ENCODE measurements around the gene PRKN.

PRKN gene

GRCh38 chr6:161486361-161487216 is 1241.0 kb downstream of the PRKN start:
- DNase-seq (ENCODE audit: low spot score): no peak

DNA sequence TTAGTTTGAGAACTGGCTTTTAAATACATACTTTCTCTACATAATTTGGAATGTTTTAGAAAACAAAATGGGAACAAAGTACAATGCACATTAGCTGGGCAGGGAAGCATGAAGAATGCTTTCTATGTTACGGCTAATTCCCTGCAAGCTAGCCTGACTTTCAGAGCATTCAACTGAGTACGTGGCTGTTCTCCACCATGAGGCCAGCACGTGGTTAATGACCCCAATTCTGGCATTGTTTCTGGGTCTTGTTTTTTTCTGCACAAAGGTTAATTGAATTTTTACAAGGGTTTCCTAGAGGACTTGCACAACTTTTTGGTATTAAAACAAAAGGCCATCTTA is 1245.1 kb downstream of the PRKN start:
- DNase-seq (ENCODE audit: low spot score): no peak

DNA sequence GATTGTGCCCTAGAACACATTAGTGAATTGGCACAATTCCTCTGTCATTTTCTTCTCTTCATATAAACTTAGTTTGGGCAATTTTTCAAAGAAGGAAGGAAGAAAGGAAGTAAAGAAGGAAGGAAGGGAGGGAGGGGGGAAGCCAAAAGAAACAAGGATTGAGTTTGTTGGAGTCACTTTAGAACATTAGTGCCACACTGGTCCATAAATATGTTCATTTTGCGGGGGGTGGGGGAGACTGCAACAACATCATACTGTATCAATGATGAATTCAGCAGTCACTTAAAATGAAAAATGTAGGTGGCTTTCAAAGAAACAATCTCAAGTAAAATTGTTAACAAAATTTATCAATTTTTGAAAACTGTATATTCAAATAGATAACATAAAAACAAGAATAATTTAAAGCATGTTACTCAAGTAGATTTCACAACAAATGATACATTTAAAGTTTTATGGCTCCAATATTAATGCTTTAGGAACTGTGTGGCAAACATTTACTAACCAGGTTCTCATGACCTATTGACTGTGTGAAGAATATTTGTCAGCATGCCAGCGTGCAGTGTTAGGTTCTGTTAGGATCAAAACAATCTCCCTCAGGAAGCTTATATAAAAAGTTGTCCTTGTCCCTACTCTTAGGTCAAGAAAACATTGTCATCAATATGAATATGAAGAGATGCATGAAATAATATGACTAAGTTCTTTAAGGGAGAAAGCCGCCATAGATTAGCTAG is 1245.6 kb downstream of the PRKN start:
- DNase-seq (ENCODE audit: low spot score): no peak

DNA sequence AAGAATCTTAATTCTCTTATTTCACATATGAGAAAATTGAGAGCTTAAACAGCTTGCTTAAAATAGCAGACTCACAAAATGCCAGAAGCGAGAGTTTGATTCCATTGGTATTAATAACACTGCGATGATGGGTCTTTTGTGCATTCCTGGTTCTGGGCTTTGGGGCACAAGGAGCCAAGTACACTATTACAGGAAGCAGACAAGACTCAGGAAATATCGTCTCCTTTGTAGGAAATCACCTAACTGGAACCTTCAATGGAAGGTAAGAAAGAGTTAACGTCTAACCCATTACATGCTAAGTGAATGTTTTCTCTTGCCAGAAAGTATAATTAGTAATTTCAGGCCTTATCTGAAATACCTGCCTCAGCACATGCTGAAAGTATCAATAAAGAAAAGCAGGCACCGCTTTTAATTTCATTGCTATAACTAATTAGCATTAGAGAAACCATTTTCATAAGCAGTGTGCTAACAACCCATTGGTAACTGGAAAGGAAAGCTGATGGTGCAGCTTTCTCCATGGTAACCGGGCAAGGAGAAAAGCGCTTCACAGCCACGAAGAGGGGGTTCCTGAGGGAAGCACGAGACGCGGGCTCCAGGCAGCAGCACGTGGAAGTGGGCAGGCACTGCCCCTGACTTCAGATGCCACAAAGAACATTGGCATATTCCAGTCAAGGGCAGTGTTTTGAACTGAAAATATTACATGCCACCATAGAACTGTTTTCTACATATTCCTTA is 1247.0 kb downstream of the PRKN start:
- DNase-seq (ENCODE audit: low spot score): no peak

DNA sequence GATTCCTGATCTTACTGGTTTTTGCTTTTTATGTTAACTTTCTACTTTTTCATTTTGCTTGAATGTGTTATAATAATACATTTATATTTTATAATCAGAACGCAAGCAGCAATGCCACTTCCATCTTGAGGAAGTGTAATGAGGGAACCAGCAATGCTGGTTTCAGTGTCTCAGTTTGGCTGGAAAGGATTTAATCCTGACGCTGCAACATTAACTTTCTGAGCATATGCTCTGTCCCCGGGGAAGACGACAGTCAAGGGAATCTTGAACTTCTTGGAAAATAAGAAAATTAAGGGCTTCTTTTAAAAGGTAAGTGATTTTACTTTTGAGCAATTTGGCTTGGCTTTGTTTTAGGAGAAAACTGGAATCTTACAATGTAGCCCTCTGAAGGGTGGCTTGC is 1248.2 kb downstream of the PRKN start:
- no peak for DNase-seq (ENCODE audit: low spot score)

- no peak for DNase-seq (ENCODE audit: low spot score)
Observed at GRCh38 chr6:161477876-161478425, 1249.6 kb downstream of the PRKN start.

DNA sequence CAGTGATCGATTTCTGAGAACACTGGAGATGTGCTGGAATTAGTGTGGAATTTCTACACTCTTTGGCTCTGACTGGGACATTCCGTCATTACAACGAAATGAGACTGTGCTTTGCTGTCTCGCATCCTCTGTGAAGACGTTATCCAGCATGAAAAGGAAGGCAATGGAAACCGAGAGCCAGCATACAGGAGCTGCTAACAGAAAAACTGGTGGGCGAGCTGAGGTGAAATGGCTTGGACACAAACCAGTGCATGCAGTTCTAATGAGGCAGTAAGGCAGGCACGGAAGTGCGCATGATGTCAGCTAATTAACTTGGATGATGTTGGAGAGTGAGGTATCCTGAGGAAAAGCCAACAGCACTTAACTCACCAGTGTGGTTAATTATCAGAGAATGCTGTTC is 1250.9 kb downstream of the PRKN start:
- DNase-seq (ENCODE audit: low spot score): no peak

DNA sequence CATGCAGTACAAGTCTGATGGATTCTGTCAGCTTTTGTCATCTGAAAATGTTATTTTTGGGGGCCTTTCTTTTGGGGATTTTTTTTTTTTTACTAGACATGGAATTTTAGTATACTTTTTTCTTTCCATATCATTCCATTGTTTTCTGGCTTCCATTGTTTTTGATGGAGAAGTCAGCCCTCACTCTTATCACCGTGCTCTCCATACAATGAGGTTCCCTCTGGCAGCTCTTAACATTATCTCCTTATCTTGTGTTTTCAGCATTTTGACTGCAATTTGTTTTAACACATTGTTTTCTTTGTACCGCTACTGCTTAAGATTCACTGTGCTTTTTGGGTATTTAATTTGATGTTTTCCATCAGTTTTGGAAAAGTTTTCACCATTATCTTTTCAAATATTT is 1262.2 kb downstream of the PRKN start:
- no peak for DNase-seq (ENCODE audit: low spot score)

DNA sequence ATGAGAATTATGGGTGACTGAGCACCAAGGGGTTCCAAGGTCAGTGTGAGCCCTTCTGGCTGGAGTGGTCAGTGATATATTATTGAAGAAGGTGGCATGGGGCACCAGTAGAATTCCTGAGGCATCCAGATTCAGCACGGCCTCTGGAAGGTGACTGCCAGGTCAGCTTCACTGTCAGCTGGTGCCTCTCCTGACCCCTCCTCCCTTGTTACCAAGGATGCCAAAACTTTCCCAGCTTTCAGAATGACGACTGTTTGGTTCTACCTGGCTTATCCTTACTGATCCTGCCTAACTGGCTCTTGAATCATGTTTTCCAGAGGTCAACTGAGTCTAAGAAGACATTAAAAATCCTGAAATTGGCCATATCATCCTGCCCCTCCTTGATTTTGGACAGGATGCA is 1264.5 kb downstream of the PRKN start:
- DNase-seq (ENCODE audit: low spot score): no peak

GRCh38 chr6:161462148-161462547 is 1265.4 kb downstream of the PRKN start:
- no peak for DNase-seq (ENCODE audit: low spot score)

DNA sequence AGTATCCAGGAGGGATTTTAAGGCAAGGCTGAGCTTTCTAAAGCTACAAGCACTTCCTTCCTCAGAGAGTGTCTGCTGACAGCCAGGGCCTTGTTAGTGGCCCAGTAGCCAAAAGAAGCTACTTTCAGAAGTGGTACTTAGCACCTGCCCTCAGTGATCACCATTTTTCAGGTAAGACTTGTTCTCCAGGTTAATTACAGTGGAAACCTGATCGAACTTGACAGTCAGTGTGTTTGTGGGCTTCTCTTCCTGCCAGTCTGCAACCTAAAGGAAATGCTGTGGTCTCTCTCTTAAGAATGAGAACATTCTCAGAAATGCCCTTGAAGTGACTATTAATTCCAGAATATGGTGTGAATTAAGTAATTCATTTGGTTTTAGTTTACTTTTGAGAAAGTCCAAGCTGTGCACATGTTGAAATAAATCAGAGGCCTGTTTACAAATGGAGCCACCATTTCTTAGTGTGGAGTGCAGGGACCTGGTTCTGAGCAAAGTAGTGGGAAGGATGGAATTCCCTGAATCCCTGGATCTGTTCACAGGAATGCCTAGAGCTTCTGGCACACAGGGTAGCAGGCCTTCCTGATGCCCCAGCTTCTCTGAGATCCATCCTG is 1268.5 kb downstream of the PRKN start:
- DNase-seq (ENCODE audit: low spot score): no peak

DNA sequence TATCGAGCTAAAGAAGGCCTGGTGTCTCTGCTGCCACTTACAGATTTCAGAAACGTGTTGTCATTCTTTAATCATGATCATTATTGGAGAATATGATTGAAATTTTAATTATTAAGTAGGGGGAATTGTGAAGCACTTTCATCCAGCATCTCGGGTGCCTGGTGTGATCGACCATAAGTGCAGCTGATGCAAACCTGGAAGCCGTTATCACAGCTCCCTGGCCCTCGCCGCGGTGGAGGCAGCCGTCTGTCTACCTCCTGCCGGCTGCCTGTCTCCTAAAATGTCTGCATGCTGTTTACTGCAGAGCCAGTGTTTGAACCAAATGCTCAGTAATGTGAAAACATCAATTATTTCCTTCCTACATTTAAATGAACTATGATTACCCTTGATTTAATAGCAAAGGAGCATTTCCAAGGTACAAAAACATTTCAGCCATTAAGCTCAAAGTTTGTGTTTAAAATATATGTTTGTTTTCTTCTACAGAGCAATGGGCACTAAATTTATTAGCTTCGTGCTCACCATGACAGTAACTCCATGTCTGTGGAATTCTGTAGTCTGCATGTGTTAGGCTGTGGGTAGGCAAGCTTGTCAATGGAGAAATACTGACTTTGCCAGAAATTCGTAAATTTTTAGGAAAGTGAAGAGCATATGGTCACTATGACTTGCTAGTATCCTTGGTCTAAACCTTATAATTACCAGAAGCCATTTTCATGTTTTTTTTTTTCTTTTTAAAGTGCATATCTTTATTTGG is 1269.2 kb downstream of the PRKN start:
- DNase-seq (ENCODE audit: low spot score): peak; percentile 36

DNA sequence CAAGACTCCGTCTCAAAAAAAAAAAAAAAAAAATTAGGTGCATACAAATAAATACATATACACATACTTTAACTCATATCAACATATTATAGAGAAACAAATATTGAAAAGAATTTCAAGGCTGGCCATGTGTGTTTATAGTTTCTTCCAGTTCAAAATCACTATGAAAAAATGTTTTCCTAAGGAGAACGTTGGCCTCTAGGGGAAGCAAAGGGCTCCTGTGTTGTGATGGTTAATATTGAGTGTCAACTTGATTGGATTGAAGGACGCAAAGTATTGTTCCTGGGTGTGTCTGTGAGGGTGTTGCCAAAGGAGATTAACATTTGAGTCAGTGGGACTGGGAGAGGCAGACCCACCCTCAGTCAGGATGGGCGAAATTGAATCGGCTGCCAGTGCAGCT is 1271.7 kb downstream of the PRKN start:
- no peak for DNase-seq (ENCODE audit: low spot score)

- DNase-seq (ENCODE audit: low spot score): no peak
Observed at GRCh38 chr6:161453558-161453957, 1274.0 kb downstream of the PRKN start.

- DNase-seq (ENCODE audit: low spot score): no peak
Observed at GRCh38 chr6:161452241-161452640, 1275.3 kb downstream of the PRKN start.

DNA sequence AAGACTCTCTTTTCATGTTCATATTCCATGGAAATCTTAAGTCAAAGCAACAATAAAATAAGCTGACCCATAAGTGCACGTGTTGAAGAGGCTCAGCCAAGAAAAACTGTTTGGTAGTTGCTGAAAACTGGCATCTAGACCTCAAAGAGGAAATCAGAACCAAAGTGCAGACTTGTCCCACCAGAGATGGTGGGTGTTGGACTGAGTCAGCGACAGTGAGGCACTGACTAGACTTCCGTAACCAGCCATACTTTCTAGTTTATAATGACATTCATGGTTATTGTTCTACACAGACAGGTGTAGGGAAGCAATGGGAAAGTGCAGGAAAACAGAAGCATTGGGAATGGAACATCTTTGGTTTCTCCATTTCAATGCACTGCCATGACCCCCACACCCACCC is 1278.0 kb downstream of the PRKN start:
- no peak for DNase-seq (ENCODE audit: low spot score)

DNA sequence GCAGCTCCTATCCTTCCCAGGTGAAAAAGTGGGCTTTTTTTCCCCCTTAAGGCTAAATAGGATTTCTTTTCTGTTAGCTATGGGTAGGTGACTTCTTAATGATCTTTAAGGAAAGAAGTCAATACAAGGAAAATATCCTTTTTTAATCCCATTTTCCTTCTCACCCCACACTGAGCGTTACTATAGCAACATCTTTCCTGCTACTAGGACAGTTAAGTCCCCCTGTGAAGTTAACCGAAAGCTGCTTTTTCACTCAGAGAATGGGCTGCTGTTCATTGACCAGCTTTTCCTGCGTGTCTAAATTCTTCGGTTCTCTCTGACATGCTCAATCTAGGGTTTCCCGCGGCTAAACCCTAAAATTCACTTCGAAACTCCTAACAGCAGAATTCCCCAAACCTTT is 1280.6 kb downstream of the PRKN start:
- DNase-seq (ENCODE audit: low spot score): no peak

GRCh38 chr6:161446296-161446925 is 1281.2 kb downstream of the PRKN start:
- DNase-seq (ENCODE audit: low spot score): no peak

DNA sequence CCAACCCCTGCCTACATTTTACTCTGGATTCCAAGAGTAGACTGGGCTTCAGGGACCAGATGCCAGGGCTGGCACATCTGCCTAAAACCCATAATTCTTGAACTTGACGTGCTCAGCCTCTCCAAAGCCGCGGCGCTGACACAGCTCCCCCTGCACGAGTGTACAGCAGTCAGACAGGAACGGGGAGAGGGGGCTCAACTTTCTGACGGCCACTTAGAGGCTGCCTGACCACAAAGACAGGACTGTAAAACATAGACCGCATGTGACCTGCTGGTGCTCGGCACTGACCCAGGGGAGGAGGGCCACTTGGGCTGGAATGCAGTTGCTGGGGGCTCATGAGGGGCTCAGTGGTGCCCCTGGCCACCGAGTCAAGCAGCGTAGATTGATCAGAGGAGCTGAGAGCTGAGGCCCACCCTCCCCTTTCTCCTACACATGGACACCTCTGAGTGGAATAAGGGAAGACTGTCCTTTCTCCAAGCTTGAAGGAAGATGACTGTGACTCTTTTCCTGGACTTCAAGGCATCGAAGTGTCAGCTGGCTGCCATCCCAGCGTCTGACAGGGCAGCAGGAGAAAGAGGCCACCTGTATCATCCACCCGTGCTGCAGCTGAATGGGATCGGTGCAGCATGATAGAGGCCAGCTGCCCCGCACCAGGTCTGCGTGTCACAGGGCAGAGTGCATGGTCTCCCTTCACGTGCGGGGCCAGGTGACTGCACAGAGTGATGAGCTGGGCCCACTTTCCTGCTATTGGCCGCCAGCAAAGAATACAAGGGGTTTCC is 1282.4 kb downstream of the PRKN start:
- DNase-seq (ENCODE audit: low spot score): no peak

- peak; percentile 49 for DNase-seq (ENCODE audit: low spot score)
Observed at GRCh38 chr6:161444464-161444863, 1283.1 kb downstream of the PRKN start.

All from cerebellar cortex (tissue), 1 donor.